Hepatocyte (in vitro differentiated cells): ENCODE data around the gene SETDB2.

Source experiments
- EZH2phosphoT487 ChIP-seq: fragments of 200-600 bp; sonication (generic); IDR thresholded peaks from one replicate; pipeline ENCODE4 v1.6.1; 2018; ENCODE audit warnings: antibody characterized with exemption, mild to moderate bottlenecking, low read depth, moderate library complexity; ENCODE audit not compliant: unreplicated experiment, severe bottlenecking
- TF ChIP-seq, protein P1 (sequence below): fragments of 200-600 bp; sonication (generic); IDR thresholded peaks from 2 replicates; pipeline ENCODE4 v1.5.1; 2016; ENCODE audit warnings: antibody characterized with exemption, mild to moderate bottlenecking; ENCODE audit not compliant: poor library complexity

DNA sequence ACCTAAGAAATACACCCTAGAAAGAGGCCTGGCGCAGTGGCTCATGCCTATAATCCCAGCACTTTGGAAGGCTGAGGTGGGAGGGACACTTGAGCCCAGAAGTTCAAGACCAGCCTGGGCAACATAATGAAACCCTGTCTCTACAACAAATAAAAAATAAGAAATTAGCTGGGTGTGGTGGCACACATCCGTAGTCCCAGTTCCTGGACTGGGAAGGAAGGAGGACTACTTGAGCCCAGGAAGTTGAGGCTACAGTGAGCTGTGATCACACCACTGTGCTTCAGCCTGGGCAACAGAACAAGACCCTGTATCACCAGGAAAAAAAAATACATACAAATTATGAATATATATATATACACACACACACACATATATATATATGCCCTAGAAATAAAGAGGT is 94.3 kb downstream of the SETDB2 start:
- TF ChIP-seq, protein P1, sequence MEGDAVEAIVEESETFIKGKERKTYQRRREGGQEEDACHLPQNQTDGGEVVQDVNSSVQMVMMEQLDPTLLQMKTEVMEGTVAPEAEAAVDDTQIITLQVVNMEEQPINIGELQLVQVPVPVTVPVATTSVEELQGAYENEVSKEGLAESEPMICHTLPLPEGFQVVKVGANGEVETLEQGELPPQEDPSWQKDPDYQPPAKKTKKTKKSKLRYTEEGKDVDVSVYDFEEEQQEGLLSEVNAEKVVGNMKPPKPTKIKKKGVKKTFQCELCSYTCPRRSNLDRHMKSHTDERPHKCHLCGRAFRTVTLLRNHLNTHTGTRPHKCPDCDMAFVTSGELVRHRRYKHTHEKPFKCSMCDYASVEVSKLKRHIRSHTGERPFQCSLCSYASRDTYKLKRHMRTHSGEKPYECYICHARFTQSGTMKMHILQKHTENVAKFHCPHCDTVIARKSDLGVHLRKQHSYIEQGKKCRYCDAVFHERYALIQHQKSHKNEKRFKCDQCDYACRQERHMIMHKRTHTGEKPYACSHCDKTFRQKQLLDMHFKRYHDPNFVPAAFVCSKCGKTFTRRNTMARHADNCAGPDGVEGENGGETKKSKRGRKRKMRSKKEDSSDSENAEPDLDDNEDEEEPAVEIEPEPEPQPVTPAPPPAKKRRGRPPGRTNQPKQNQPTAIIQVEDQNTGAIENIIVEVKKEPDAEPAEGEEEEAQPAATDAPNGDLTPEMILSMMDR = no peak
- no peak for TF ChIP-seq EZH2phosphoT487
